Measurements from ENCODE around the gene SEMA4D. TPM values are rescaled to one million over a fixed set of nuclear protein-coding genes. Genes with fewer than 3 reads are reported as not detected.

The SEMA4D gene
- total RNA-seq, 2 donors from 2014 or later: 42.8 to 51.0 TPM

GRCh38 chr9:89405826-89406225 is 92.1 kb downstream of the SEMA4D start:
- Mint-ChIP-seq H3K27ac (peak overlapping the region; percentile 13), H3K27me3 (ENCODE audit: insufficient read depth) (no peaks in the 10 kb centered on the region)
- H3K27me3 ChIP-seq (ENCODE audit: control insufficient read depth, insufficient read depth, low read length, poor library complexity, severe bottlenecking): no peaks in the 10 kb centered on the region

GRCh38 chr9:89404074-89404473 is 93.8 kb downstream of the SEMA4D start:
- Mint-ChIP-seq H3K27ac (no peak overlapping the region), H3K4me3 (no peak overlapping the region), H3K27me3 (ENCODE audit: insufficient read depth) (no peaks in the 10 kb centered on the region), H3K9me3 (peaks cover 4% of the 10 kb centered on the region), H3K36me3 (ENCODE audit: low read depth) (peaks cover 23% of the 10 kb centered on the region), H3K4me1 (no peaks in the 10 kb centered on the region)
- DNase-seq: no peak
- H3K27me3 ChIP-seq (ENCODE audit: control insufficient read depth, insufficient read depth, low read length, poor library complexity, severe bottlenecking): no peaks in the 10 kb centered on the region
- H3K9ac ChIP-seq (ENCODE audit: extremely low read depth, low read length, poor library complexity, severe bottlenecking): no peak overlapping the region
- no peak overlapping the region for H3K27ac ChIP-seq (ENCODE audit: low read depth, low read length)
- H3K36me3 ChIP-seq (ENCODE audit: control insufficient read depth, insufficient read depth, low read length): no peaks in the 10 kb centered on the region
- no peak for TF ChIP-seq CTCF (conservative IDR thresholded peaks at IDR 0.05)
- no peaks in the 10 kb centered on the region for H3K4me1 ChIP-seq (ENCODE audit: control insufficient read depth, insufficient read depth, low read length)
- H3K4me3 ChIP-seq (ENCODE audit: low read length): no peak overlapping the region
- 94% methylated on average over 10 to 11 of the region's 11 CpGs for WGBS, 2 experiments (ENCODE audit: insufficient coverage in 1 of 2, insufficient read length in 1 of 2)
- no peaks in the 10 kb centered on the region for H3K9me3 ChIP-seq (ENCODE audit: control insufficient read depth, low read length)

More at GRCh38 chr9:89405826-89406225, 92.1 kb downstream of the SEMA4D start:
- no peaks in the 10 kb centered on the region for H3K4me1 Mint-ChIP-seq
- Histone ChIP-seq H3K27ac (ENCODE audit: low read depth, low read length) (no peak overlapping the region), H3K36me3 (ENCODE audit: control insufficient read depth, insufficient read depth, low read length) (no peaks in the 10 kb centered on the region), H3K4me3 (ENCODE audit: low read length) (no peak overlapping the region), H3K9ac (ENCODE audit: extremely low read depth, low read length, poor library complexity, severe bottlenecking) (no peak overlapping the region), H3K9me3 (ENCODE audit: control insufficient read depth, low read length) (peaks cover under 1% of the 10 kb centered on the region), H3K4me1 (ENCODE audit: control insufficient read depth, insufficient read depth, low read length) (no peaks in the 10 kb centered on the region)
- DNase-seq: no peak
- peaks cover 26% of the 10 kb centered on the region for H3K36me3 Mint-ChIP-seq (ENCODE audit: low read depth)
- 93 to 94% methylated on average over 6 to 11 of the region's 11 CpGs for WGBS, 2 experiments (ENCODE audit: insufficient coverage in 1 of 2, insufficient read length in 1 of 2)
- peaks cover 4% of the 10 kb centered on the region for H3K9me3 Mint-ChIP-seq
- H3K4me3 Mint-ChIP-seq: no peak overlapping the region
- no peak for TF ChIP-seq CTCF (conservative IDR thresholded peaks at IDR 0.05)

GRCh38 chr9:89402695-89403427 is 95.1 kb downstream of the SEMA4D start:
- H3K4me1 Mint-ChIP-seq: no peaks in the 10 kb centered on the region
- no peaks in the 10 kb centered on the region for H3K27me3 Mint-ChIP-seq (ENCODE audit: insufficient read depth)
- no peak overlapping the region for H3K4me3 Mint-ChIP-seq

More at GRCh38 chr9:89402695-89403427, 95.1 kb downstream of the SEMA4D start:
- no peak overlapping the region for H3K9ac ChIP-seq (ENCODE audit: extremely low read depth, low read length, poor library complexity, severe bottlenecking)
- 92 to 95% methylated on average over 13 to 14 of the region's 14 CpGs for WGBS, 2 experiments (ENCODE audit: insufficient coverage in 1 of 2, insufficient read length in 1 of 2)
- Mint-ChIP-seq H3K27ac (no peak overlapping the region), H3K9me3 (peaks cover 4% of the 10 kb centered on the region), H3K36me3 (ENCODE audit: low read depth) (peaks cover 23% of the 10 kb centered on the region)
- DNase-seq: no peak
- H3K4me3 ChIP-seq (ENCODE audit: low read length): no peak overlapping the region
- no peaks in the 10 kb centered on the region for H3K27me3 ChIP-seq (ENCODE audit: control insufficient read depth, insufficient read depth, low read length, poor library complexity, severe bottlenecking)
- no peak for TF ChIP-seq CTCF (conservative IDR thresholded peaks at IDR 0.05)
- no peaks in the 10 kb centered on the region for H3K36me3 ChIP-seq (ENCODE audit: control insufficient read depth, insufficient read depth, low read length)
- H3K4me1 ChIP-seq (ENCODE audit: control insufficient read depth, insufficient read depth, low read length): no peaks in the 10 kb centered on the region
- H3K27ac ChIP-seq (ENCODE audit: low read depth, low read length): no peak overlapping the region
- no peaks in the 10 kb centered on the region for H3K9me3 ChIP-seq (ENCODE audit: control insufficient read depth, low read length)

All from endodermal cell (in vitro differentiated cells).